GM12878 (cell line): ENCODE results near the gene ITIH2. TPM values are rescaled to one million over a fixed set of nuclear protein-coding genes. Genes with fewer than 3 reads are reported as not detected.

Source experiments
- ATAC-seq: fragments of 200-7000 bp; cut with Tn5 transposase; 3 replicates; pipeline ENCODE4 v1.9.1; 2020; ENCODE audit warnings: mild to moderate bottlenecking, moderate library complexity
- BruUV-seq: library from RNA; stranded (reverse); fragments of 400-500 nt; replicated peaks from 2 replicates; lab custom pipeline; 2021; lab: Mats Ljungman, UMichigan
- CTCF ChIA-PET: fragments of 300-600 bp; sonication (Branson Sonifier 250); formaldehyde crosslinking; extraction: SDS; loops from one replicate; lab custom pipeline; 2021; ENCODE audit warnings: inconsistent platforms; lab: Yijun Ruan, JAX
- POLR2A ChIA-PET: fragments of 350-600 bp; formaldehyde crosslinking; extraction: SDS; loops from one replicate; lab custom pipeline; 2021; ENCODE audit warnings: inconsistent platforms; lab: Charles Lee
- RAD21 ChIA-PET: fragments of 300-600 bp; sonication (Branson Sonifier 250); formaldehyde crosslinking; loops from one replicate; lab custom pipeline; 2023; ENCODE audit warnings: antibody characterized with exemption; ENCODE audit not compliant: unreplicated experiment; lab: Charles Lee
- SMC1A ChIA-PET: fragments of 300-600 bp; sonication (Branson Sonifier 250); formaldehyde crosslinking; loops from one replicate; lab custom pipeline; 2023; ENCODE audit not compliant: unreplicated experiment, uncharacterized antibody; lab: Charles Lee
- DNase-seq: peaks from one replicate; pipeline ENCODE4 v3.0.0-alpha.2; 2011; ENCODE audit warnings: low read depth, low spot score
- FAIRE-seq: peaks from 3 replicates; lab custom pipeline; 2011; peaks lifted over from hg19 to GRCh38; lab: Jason Lieb, UNC
- H2AFZ ChIP-seq: 2 replicates; pipeline ENCODE4 v1.6.0; 2011; ENCODE audit warnings: low read depth, low read length, control low read depth; ENCODE audit not compliant: control insufficient read depth
- H3K27ac ChIP-seq: 2 replicates; pipeline ENCODE4 v1.5.1; 2011; ENCODE audit warnings: control low read depth; ENCODE audit not compliant: control insufficient read depth, insufficient read depth
- H3K27me3 ChIP-seq, 2 experiments: replicated peaks in 1 of 2; 2 replicates each; pipeline versions ENCODE4 v1.6.0 to v1.6.1; 2011; ENCODE audit warnings: low read length in 1 of 2; ENCODE audit not compliant: control insufficient read depth in 2 of 2, insufficient read depth in 2 of 2
- H3K36me3 ChIP-seq, 2 experiments: 2 replicates each; pipeline ENCODE4 v1.5.1; 2011; ENCODE audit warnings: low read length in 1 of 2; ENCODE audit not compliant: control insufficient read depth in 2 of 2, insufficient read depth in 2 of 2
- H3K4me1 ChIP-seq: 2 replicates; pipeline ENCODE4 v1.6.1; 2011; ENCODE audit warnings: mild to moderate bottlenecking, low read length, moderate library complexity, mixed read lengths; ENCODE audit not compliant: control insufficient read depth, insufficient read depth
- H3K4me2 ChIP-seq: 2 replicates; pipeline ENCODE4 v1.6.0; 2011; ENCODE audit warnings: control low read depth; ENCODE audit not compliant: control insufficient read depth, insufficient read depth
- H3K4me3 ChIP-seq: fragments of 200-600 bp; sonication (generic); 2 replicates; pipeline ENCODE4 v1.5.1; 2016
- H3K79me2 ChIP-seq: 2 replicates; pipeline ENCODE4 v1.6.0; 2011; ENCODE audit warnings: low read length; ENCODE audit not compliant: control insufficient read depth, insufficient read depth
- H3K9ac ChIP-seq: 2 replicates; pipeline ENCODE4 v1.8.0; 2011; ENCODE audit warnings: low read length, control low read depth, mixed read lengths; ENCODE audit not compliant: control insufficient read depth, insufficient read depth
- H3K9me3 ChIP-seq: replicated peaks from 3 replicates; pipeline ENCODE4 v1.5.1; 2011; ENCODE audit warnings: mild to moderate bottlenecking, low read length; ENCODE audit not compliant: control insufficient read depth, insufficient read depth
- H4K20me1 ChIP-seq: 2 replicates; pipeline ENCODE4 v1.6.0; 2011; ENCODE audit not compliant: control insufficient read depth, insufficient read depth
- BCL11A ChIP-seq: IDR thresholded peaks from 2 replicates; pipeline ENCODE4 v1.6.1; 2011; ENCODE audit warnings: low read depth, low read length
- BMI1 ChIP-seq: fragments of 450-650 bp; IDR thresholded peaks from 2 replicates; pipeline ENCODE4 v1.6.1; 2016; ENCODE audit warnings: mild to moderate bottlenecking, moderate library complexity, borderline replicate concordance
- DPF2 ChIP-seq: fragments of 450-650 bp; IDR thresholded peaks from 2 replicates; pipeline ENCODE4 v1.6.1; 2017; ENCODE audit warnings: mild to moderate bottlenecking
- KDM1A ChIP-seq: fragments of 200-600 bp; sonication (generic); IDR thresholded peaks from 2 replicates; pipeline ENCODE4 v1.6.1; 2016; ENCODE audit warnings: borderline replicate concordance
- LARP7 ChIP-seq: fragments of 450-650 bp; IDR thresholded peaks from 2 replicates; pipeline ENCODE4 v1.6.1; 2017; ENCODE audit warnings: mild to moderate bottlenecking
- MTA3 ChIP-seq: IDR thresholded peaks from 2 replicates; pipeline ENCODE4 v1.6.1; 2012; ENCODE audit warnings: low read length, inconsistent platforms, borderline replicate concordance
- PBX3 ChIP-seq: IDR thresholded peaks from 2 replicates; pipeline ENCODE4 v1.6.1; 2011; ENCODE audit warnings: mild to moderate bottlenecking, low read depth, low read length, moderate library complexity; ENCODE audit not compliant: insufficient replicate concordance
- PKNOX1 ChIP-seq: fragments of 450-650 bp; IDR thresholded peaks from 2 replicates; pipeline ENCODE4 v1.6.1; 2016; ENCODE audit warnings: mild to moderate bottlenecking
- RELA ChIP-seq: fragments of 450-650 bp; IDR thresholded peaks from 2 replicates; pipeline ENCODE4 v1.8.0; 2014; ENCODE audit warnings: borderline replicate concordance; ENCODE audit not compliant: partially characterized antibody
- RUNX3 ChIP-seq: IDR thresholded peaks from 2 replicates; pipeline ENCODE4 v1.6.1; 2012; ENCODE audit warnings: low read length, inconsistent platforms
- SREBF1 ChIP-seq: IDR thresholded peaks from 2 replicates; pipeline ENCODE4 v1.6.1; 2012; ENCODE audit warnings: mild to moderate bottlenecking, low read length
- TCF3 ChIP-seq: IDR thresholded peaks from 2 replicates; pipeline ENCODE4 v1.6.1; 2012; ENCODE audit warnings: low read depth, mild to moderate bottlenecking, low read length, borderline replicate concordance; ENCODE audit not compliant: insufficient read depth
- ZNF592 ChIP-seq: fragments of 450-650 bp; IDR thresholded peaks from 2 replicates; pipeline ENCODE4 v1.6.1; 2017; ENCODE audit warnings: mild to moderate bottlenecking, moderate library complexity
- WGBS: methylation state at CpG from one replicate; pipeline ENCODE4 v1.1.6; 2016; ENCODE audit warnings: low lambda C conversion rate; ENCODE audit not compliant: insufficient replicate concordance, insufficient coverage; ENCODE audit errors: missing lambda C conversion rate; 5-methylcytosine and 5-hydroxymethylcytosine counted together
- in situ Hi-C: fragments of 300-500 bp; cut with MboI; formaldehyde crosslinking; loops from 9 replicates; pipeline ENCODE4 v1.14.3; 2018; ENCODE audit warnings: mixed read lengths
- intact Hi-C: fragments of 100-400 bp; cut with micrococcal nuclease; formaldehyde crosslinking; loops from one replicate; pipeline ENCODE4 v1.14.2; 2022; ENCODE audit not compliant: unreplicated experiment
- polyA plus RNA-seq, 11 experiments: library from polyadenylated mRNA; depleted of rRNA in 4 of 11; unstranded in 6 of 11; stranded (reverse) in 5 of 11; fragments of >200 nt; fragmentation: Nextera tagmentation in 4 of 11; fragmentation: Illumina TruSeq in 1 of 11; extraction: Ambion mirVana in 4 of 11; extraction: Trizol in 1 of 11; gene quantifications; 1 replicate in 1 of 11; 2 replicates in 10 of 11; pipeline versions ENCODE4 v1.2.1 to v1.2.3, GENCODE V29; 2011 to 2016; ENCODE audit warnings: inconsistent platforms in 2 of 11, missing spikeins in 2 of 11, low read depth in 1 of 11
- total RNA-seq, 4 experiments: library from RNA; depleted of rRNA in 3 of 4; stranded (reverse); fragments of >200 nt in 3 of 4; fragmentation: Illumina TruSeq in 1 of 4; extraction: Trizol in 1 of 4; gene quantifications; 2 replicates each; pipeline versions ENCODE4 v1.2.1 to v1.2.3, GENCODE V29; 2013 to 2021

Gene ITIH2
- total and polyA plus RNA-seq, 10 of the 15 experiments (the other 5 are each of a cell fraction or from before 2014, with no cell fraction given) = 0.05 to 0.72 (median 0.53) TPM; not detected in 7

GRCh38 chr10:7767209-7767608, 64.1 kb downstream of the ITIH2 start:
- BruUV-seq = no TSS peak
- TF ChIP-seq BCL11A (no peak), BMI1 (no peak), MTA3 (no peak), DPF2 (no peak), SREBF1 (no peak), PKNOX1 (no peak), RUNX3 (no peak), KDM1A (no peak), TCF3 (no peak), LARP7 (no peak), RELA (no peak), PBX3 (no peak), ZNF592 (no peak)

More at GRCh38 chr10:7767209-7767608, 64.1 kb downstream of the ITIH2 start:
- ChIA-PET SMC1A (interaction anchor here (0.6 kb wide), 1 partner anchor 61 kb away, joined by 3 read pairs; no protein-coding TSS in a partner anchor), RAD21 (interaction anchor here (0.7 kb wide), 1 partner anchor 79 kb away, joined by 3 read pairs; no protein-coding TSS in a partner anchor), POLR2A (no interaction called here), CTCF (interaction anchor here (1.5 kb wide), 1 partner anchor 11 kb away, joined by 5 read pairs; no protein-coding TSS in a partner anchor)
- no peak overlapping the region for H3K4me2 ChIP-seq
- no peak for DNase-seq
- H3K79me2 ChIP-seq = no peaks in the 10 kb centered on the region
- no peaks in the 10 kb centered on the region for H3K4me1 ChIP-seq
- no peaks in the 10 kb centered on the region for H3K27me3 ChIP-seq
- no peak for ATAC-seq
- intact Hi-C loops = loop anchor here (10.0 kb wide), 1 partner anchor 1438 kb away; no protein-coding TSS in a partner anchor
- H3K4me3 ChIP-seq = no peak overlapping the region
- H3K9me3 ChIP-seq = no peaks in the 10 kb centered on the region
- no peaks in the 10 kb centered on the region for H4K20me1 ChIP-seq
- in situ Hi-C loops = no loop called here
- FAIRE-seq = no peak
- no peak overlapping the region for H2AFZ ChIP-seq
- H3K27ac ChIP-seq = no peak overlapping the region
- H3K9ac ChIP-seq = no peak overlapping the region
- H3K36me3 ChIP-seq = peaks cover 0 to 15% of the 10 kb centered on the region in 2 experiments; a peak in 3 of 4 replicates
- WGBS = 100% methylated on average over 10 of the region's 10 CpGs
